Tibial artery (tissue), 4 donors: Measurements from ENCODE around the gene BTRC.

Experiments
- DNase-seq, 2 donors: peaks; one replicate each; pipeline ENCODE4 v3.0.0-alpha.2; 2019
- H3K27ac ChIP-seq, 2 donors: fragments of 200-600 bp; sonication (generic) in 1 of 2; 1 replicate in 1 of 2; 2 replicates in 1 of 2; pipeline ENCODE4 v1.5.1; 2018 to 2019; ENCODE audit warnings: mild to moderate bottlenecking in 1 of 2
- H3K27me3 ChIP-seq, 2 donors: fragments of 200-600 bp; sonication (generic) in 1 of 2; one replicate each; pipeline versions ENCODE4 v1.5.1 to v1.6.0; 2016 to 2019
- H3K36me3 ChIP-seq, 3 donors: fragments of 200-600 bp; sonication (generic) in 2 of 3; one replicate each; pipeline ENCODE4 v1.5.1; 2016 to 2019; ENCODE audit warnings: mild to moderate bottlenecking in 2 of 3
- H3K4me1 ChIP-seq, 4 donors: fragments of 200-600 bp; sonication (generic) in 2 of 4; 1 replicate in 3 of 4; 2 replicates in 1 of 4; pipeline ENCODE4 v1.5.1; 2016 to 2019
- H3K4me3 ChIP-seq, 2 donors: fragments of 200-600 bp; sonication (generic) in 1 of 2; 1 replicate in 1 of 2; 2 replicates in 1 of 2; pipeline ENCODE4 v1.5.1; 2018 to 2019; ENCODE audit warnings: mild to moderate bottlenecking in 2 of 2
- H3K9me3 ChIP-seq, 3 donors: fragments of 200-600 bp; sonication (generic) in 1 of 3; one replicate each; pipeline ENCODE4 v1.5.1; 2016 to 2019
- intact Hi-C: fragments of 100-400 bp; cut with DNase I; formaldehyde crosslinking; loops from one replicate; pipeline ENCODE4 v1.15.0; 2023; ENCODE audit warnings: low total_unique reads
- TF ChIP-seq, protein P1 (sequence below), 2 experiments: fragments of 200-600 bp in 1 of 2; fragments of 450-650 bp in 1 of 2; IDR thresholded peaks; one replicate each; pipeline ENCODE4 v1.5.1; 2017 to 2019; ENCODE audit warnings: antibody characterized with exemption in 2 of 2, mild to moderate bottlenecking in 1 of 2, moderate library complexity in 1 of 2

The BTRC gene

DNA sequence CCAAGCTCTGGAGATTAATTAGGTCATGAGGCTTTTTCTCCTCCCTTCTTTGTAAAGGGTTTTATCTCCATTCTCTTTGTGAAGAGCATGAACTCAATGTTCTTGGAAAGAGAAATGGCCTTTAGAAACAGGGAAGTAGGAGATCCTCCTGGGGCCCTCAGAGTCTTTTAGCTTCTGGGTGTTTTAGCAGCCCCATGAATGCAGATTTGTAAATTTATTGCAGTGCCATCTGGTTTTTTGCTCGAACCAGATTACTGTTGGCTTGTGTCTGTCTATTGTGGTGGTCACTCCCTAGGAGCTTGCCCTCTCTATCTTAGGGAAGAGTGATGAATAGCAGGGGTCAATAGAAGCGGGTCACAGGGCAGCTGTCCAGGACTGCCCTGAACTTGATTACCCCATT, 110.6 kb downstream of the BTRC start:
- no peak overlapping the region for H3K27ac ChIP-seq
- TF ChIP-seq, protein P1, sequence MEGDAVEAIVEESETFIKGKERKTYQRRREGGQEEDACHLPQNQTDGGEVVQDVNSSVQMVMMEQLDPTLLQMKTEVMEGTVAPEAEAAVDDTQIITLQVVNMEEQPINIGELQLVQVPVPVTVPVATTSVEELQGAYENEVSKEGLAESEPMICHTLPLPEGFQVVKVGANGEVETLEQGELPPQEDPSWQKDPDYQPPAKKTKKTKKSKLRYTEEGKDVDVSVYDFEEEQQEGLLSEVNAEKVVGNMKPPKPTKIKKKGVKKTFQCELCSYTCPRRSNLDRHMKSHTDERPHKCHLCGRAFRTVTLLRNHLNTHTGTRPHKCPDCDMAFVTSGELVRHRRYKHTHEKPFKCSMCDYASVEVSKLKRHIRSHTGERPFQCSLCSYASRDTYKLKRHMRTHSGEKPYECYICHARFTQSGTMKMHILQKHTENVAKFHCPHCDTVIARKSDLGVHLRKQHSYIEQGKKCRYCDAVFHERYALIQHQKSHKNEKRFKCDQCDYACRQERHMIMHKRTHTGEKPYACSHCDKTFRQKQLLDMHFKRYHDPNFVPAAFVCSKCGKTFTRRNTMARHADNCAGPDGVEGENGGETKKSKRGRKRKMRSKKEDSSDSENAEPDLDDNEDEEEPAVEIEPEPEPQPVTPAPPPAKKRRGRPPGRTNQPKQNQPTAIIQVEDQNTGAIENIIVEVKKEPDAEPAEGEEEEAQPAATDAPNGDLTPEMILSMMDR (IDR thresholded peaks at IDR 0.05): no peak
- no peak for DNase-seq
- no peaks in the 10 kb centered on the region for H3K27me3 ChIP-seq
- no peaks in the 10 kb centered on the region for H3K9me3 ChIP-seq
- H3K4me3 ChIP-seq: no peak overlapping the region
- intact Hi-C loops: loop anchor here (10.0 kb wide), 1 partner anchor 250 kb away; no protein-coding TSS in a partner anchor
- peaks cover 0 to 22% (median 6%) of the 10 kb centered on the region in 4 donors for H3K4me1 ChIP-seq
- peaks cover 0 to 4% (median 0%) of the 10 kb centered on the region in 3 donors for H3K36me3 ChIP-seq

DNA sequence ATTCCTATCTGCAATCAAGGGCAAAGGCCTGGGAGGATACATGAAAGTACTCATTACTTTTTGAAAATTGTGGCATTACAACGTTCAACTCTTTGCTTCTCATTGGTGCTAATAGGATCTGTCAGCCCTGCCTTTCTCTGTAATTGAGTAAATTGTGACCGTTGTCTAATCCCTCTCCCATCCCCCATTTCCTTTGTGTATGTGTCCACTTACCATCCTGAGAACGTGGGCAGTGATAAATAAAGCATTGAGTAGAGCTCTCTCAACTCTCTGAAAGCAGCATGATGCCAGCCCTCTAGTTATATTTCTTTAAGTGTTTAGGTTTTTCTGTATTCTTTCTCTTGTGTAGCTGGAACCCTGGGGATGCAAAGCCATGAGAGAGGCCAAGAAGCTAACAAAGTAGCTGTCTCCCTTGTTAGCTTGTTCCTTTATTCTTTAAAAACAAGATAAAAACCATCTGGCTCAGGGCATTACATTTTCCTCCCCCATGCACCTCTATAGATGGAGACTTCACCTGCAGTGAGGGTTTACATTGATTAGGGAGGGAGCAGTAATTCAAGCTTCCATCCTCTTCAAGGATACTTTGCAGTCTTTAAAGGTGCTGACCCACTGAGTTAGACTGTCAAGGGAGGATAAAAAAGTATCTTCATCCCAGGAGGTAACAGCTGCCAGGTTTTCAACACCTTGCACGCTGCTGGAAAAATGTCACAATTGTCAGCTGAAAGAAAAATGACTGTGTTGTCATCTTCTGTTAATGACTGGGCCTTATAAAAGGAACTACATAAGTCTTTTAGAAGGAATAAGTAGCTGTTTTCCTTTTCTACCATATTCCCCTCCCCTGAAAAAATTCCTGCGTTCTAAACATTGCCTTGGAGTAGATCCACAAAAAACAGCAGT, 112.3 kb downstream of the BTRC start:
- no peak for DNase-seq
- intact Hi-C loops: loop anchor here (10.0 kb wide), 1 partner anchor 251 kb away; no protein-coding TSS in a partner anchor
- H3K27me3 ChIP-seq: no peaks in the 10 kb centered on the region

DNA sequence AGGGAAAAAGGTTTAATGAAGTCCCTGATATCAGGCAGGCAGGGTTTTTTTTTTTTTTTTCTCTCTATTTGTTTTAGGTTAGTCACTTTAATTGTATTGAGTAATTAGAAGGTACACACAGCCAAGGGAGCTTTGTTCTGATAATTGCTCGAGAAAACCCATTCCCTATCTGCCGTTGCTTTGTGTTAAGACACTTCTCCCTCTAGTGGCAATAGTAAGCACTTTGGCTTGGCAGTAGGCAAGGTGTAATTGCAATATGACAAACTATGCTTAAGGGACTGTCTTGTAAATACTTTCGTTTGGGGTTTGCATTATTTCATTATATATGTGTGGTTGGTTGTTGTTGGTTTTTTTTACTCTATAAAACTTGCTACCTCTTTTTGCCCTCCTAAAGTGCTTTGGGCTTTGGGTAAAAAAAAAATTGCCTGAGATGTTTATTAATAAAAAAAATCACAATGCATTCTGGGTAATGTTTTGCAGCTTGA, 113.4 kb downstream of the BTRC start:
- Histone ChIP-seq H3K4me1 (peaks cover 0 to 13% (median 6%) of the 10 kb centered on the region in 4 donors), H3K4me3 (no peak overlapping the region), H3K9me3 (no peaks in the 10 kb centered on the region), H3K27me3 (no peaks in the 10 kb centered on the region), H3K27ac (no peak overlapping the region), H3K36me3 (peaks cover 0 to 4% (median 0%) of the 10 kb centered on the region in 3 donors)
- TF ChIP-seq, protein P1 (IDR thresholded peaks at IDR 0.05): peak; percentile 67 to 78
- intact Hi-C loops: loop anchor here (10.0 kb wide), 1 partner anchor 253 kb away; no protein-coding TSS in a partner anchor
- peak in 1 of 2 donors; percentile 33 for DNase-seq

More for the DNA sequence above, 112.3 kb downstream of the BTRC start:
- H3K4me3 ChIP-seq: no peak overlapping the region
- no peaks in the 10 kb centered on the region for H3K9me3 ChIP-seq
- peaks cover 0 to 4% (median 0%) of the 10 kb centered on the region in 3 donors for H3K36me3 ChIP-seq
- TF ChIP-seq, protein P1 (IDR thresholded peaks at IDR 0.05): no peak
- peaks cover 0 to 16% (median 6%) of the 10 kb centered on the region in 4 donors for H3K4me1 ChIP-seq
- no peak overlapping the region for H3K27ac ChIP-seq

DNA sequence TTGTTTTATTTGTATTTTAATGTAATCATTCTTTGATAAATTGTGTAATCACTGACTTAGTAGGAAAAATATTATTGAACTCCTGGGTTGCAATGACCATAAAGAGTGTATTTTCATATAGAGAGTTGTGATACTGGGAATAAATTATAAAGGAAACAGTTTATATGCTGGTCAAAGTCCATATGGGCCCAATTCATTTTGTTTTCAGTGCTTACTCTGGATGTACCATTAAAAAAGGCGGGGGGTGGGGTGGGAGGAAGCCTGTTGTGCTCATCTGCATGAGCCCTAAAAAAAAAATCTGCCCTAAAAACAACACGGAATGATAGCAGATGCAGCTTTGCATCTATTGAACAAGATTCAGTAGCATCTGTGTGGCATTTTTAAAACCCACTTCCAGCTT, 114.2 kb downstream of the BTRC start:
- intact Hi-C loops: loop anchor here (10.0 kb wide), 1 partner anchor 253 kb away; no protein-coding TSS in a partner anchor
- Histone ChIP-seq H3K27ac (no peak overlapping the region), H3K4me1 (peaks cover 0 to 13% (median 6%) of the 10 kb centered on the region in 4 donors), H3K27me3 (no peaks in the 10 kb centered on the region), H3K36me3 (no peaks in the 10 kb centered on the region), H3K4me3 (no peak overlapping the region), H3K9me3 (no peaks in the 10 kb centered on the region)
- TF ChIP-seq, protein P1 (IDR thresholded peaks at IDR 0.05): no peak
- no peak for DNase-seq

DNA sequence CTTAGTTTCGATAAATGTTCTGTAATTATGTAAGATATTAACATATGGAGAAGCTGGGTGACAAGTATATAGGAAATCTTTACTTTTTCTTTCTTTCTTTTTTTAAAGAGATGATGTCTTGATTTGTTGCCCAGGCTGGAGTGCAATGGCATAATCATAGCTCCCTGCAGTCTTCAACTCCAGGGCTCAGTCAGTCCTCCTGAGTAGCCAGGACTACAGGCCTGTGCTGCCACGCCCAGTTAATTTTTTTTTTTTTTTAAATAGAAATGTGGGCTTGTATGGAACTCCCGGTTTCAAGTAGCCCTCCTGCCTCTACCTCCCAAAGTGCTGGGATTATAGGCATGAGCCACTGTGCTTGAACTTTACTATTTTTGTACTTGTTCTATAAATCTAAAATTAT, 122.4 kb downstream of the BTRC start:
- DNase-seq: no peak
- peaks cover 0 to 10% (median 7%) of the 10 kb centered on the region in 3 donors for H3K36me3 ChIP-seq
- TF ChIP-seq, protein P1 (IDR thresholded peaks at IDR 0.05): no peak
- intact Hi-C loops: no loop called here
- no peaks in the 10 kb centered on the region for H3K27me3 ChIP-seq
- no peak overlapping the region for H3K27ac ChIP-seq
- H3K4me1 ChIP-seq: no peaks in the 10 kb centered on the region
- H3K9me3 ChIP-seq: no peaks in the 10 kb centered on the region
- no peak overlapping the region for H3K4me3 ChIP-seq
